Measurements from ENCODE around the gene EPO. TPM values are rescaled to one million over a fixed set of nuclear protein-coding genes. Genes with fewer than 3 reads are reported as not detected.
"Not testable (repeated sequence)": the region's sequence is repeated elsewhere in the genome, so short reads cannot be mapped to it uniquely, and the experiment has no call there.

EPO gene
- total RNA-seq, 1 experiment from 2014 or later: 0.44 TPM

DNA sequence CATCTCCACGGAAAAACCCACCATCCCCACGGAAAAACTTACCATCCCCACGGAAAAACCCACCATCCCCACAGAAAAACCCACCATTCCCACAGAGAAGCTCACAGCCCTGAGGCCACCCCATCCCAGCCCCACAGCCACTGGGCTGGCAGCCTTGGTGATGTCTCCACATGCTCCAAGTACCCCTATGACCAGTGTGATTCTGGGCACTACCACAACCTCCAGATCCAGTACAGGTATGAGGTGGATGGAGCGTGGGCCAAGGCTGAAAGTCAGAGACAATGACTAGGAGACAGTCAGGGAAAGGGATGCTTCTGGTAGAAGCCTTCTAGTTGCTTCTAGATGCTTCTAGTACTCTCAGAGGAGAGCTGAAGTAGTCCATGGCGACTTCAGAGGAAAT, 32.7 kb downstream of the EPO start:
- POLR2A ChIA-PET (ENCODE audit: unreplicated experiment): no interaction called here
- no peak overlapping the region for H3K27ac ChIP-seq
- H4K20me1 ChIP-seq (ENCODE audit: insufficient read depth): no peaks in the 10 kb centered on the region
- H3F3A ChIP-seq (ENCODE audit: insufficient read depth, low read depth): no peaks in the 10 kb centered on the region
- no peak overlapping the region for H3K4me3 ChIP-seq
- no peaks in the 10 kb centered on the region for H3K9me3 ChIP-seq (ENCODE audit: insufficient read depth, low read depth)
- no peaks in the 10 kb centered on the region for H3K4me1 ChIP-seq (replicated peaks; ENCODE audit: insufficient read depth)
- CTCF ChIA-PET: no interaction called here
- no peaks in the 10 kb centered on the region for H3K9me2 ChIP-seq (ENCODE audit: insufficient read depth)
- no peak overlapping the region for H2AFZ ChIP-seq
- BruUV-seq (replicated peaks): no TSS peak
- TF ChIP-seq EZH2 (IDR thresholded peaks at IDR 0.05; ENCODE audit: low read depth) (no peak), CTCF (conservative IDR thresholded peaks at IDR 0.05) (no peak)
- peaks cover 21% of the 10 kb centered on the region; the same call in 1 of the 2 replicates for H3K27me3 ChIP-seq (ENCODE audit: insufficient read depth, low read depth)
- no peak for DNase-seq
- no peaks in the 10 kb centered on the region for H3K36me3 ChIP-seq (ENCODE audit: low read depth)
- no peak overlapping the region for H3K4me2 ChIP-seq
- no peaks in the 10 kb centered on the region for H3K79me2 ChIP-seq (ENCODE audit: low read depth)
- intact Hi-C loops (cut with micrococcal nuclease; ENCODE audit: unreplicated experiment): no loop called here

- no peaks in the 10 kb centered on the region for H3K79me2 ChIP-seq (ENCODE audit: low read depth)
- H3K27me3 ChIP-seq (ENCODE audit: insufficient read depth, low read depth): peaks cover 21% of the 10 kb centered on the region; the same call in 1 of the 2 replicates
- no peaks in the 10 kb centered on the region for H3K4me1 ChIP-seq (replicated peaks; ENCODE audit: insufficient read depth)
- TF ChIP-seq CTCF (conservative IDR thresholded peaks at IDR 0.05): no peak
- TF ChIP-seq EZH2 (IDR thresholded peaks at IDR 0.05; ENCODE audit: low read depth): no peak
- no peak overlapping the region for H3K27ac ChIP-seq
- POLR2A ChIA-PET (ENCODE audit: unreplicated experiment): no interaction called here
- CTCF ChIA-PET: no interaction called here
- intact Hi-C loops (cut with micrococcal nuclease; ENCODE audit: unreplicated experiment): no loop called here
- H3K9me3 ChIP-seq (ENCODE audit: insufficient read depth, low read depth): no peaks in the 10 kb centered on the region
- H3K36me3 ChIP-seq (ENCODE audit: low read depth): no peaks in the 10 kb centered on the region
- BruUV-seq (replicated peaks): no TSS peak
- no peak overlapping the region for H2AFZ ChIP-seq
- H3K4me3 ChIP-seq: no peak overlapping the region
- H4K20me1 ChIP-seq (ENCODE audit: insufficient read depth): no peaks in the 10 kb centered on the region
- no peak for DNase-seq
- H3K4me2 ChIP-seq: no peak overlapping the region
- no peaks in the 10 kb centered on the region for H3K9me2 ChIP-seq (ENCODE audit: insufficient read depth)
- no peaks in the 10 kb centered on the region for H3F3A ChIP-seq (ENCODE audit: insufficient read depth, low read depth)
Measured at GRCh38 chr7:100753750-100754149, 33.5 kb downstream of the EPO start.

- CTCF ChIA-PET: no interaction called here
- Histone ChIP-seq H4K20me1 (ENCODE audit: insufficient read depth) (no peaks in the 10 kb centered on the region), H3K27ac (no peak overlapping the region), H3K27me3 (ENCODE audit: insufficient read depth, low read depth) (no peaks in the 10 kb centered on the region), H2AFZ (no peak overlapping the region), H3F3A (ENCODE audit: insufficient read depth, low read depth) (no peaks in the 10 kb centered on the region), H3K4me1 (replicated peaks; ENCODE audit: insufficient read depth) (no peaks in the 10 kb centered on the region), H3K9me3 (ENCODE audit: insufficient read depth, low read depth) (no peaks in the 10 kb centered on the region), H3K79me2 (ENCODE audit: low read depth) (no peaks in the 10 kb centered on the region), H3K4me2 (no peak overlapping the region), H3K4me3 (no peak overlapping the region), H3K9me2 (ENCODE audit: insufficient read depth) (no peaks in the 10 kb centered on the region), H3K36me3 (ENCODE audit: low read depth) (no peaks in the 10 kb centered on the region)
- POLR2A ChIA-PET (ENCODE audit: unreplicated experiment): no interaction called here
- BruUV-seq (replicated peaks): no TSS peak
- intact Hi-C loops (cut with micrococcal nuclease; ENCODE audit: unreplicated experiment): no loop called here
- TF ChIP-seq CTCF (conservative IDR thresholded peaks at IDR 0.05) (no peak), EZH2 (IDR thresholded peaks at IDR 0.05; ENCODE audit: low read depth) (no peak)
- DNase-seq: no peak
Measured at GRCh38 chr7:100759357-100760171, 39.3 kb downstream of the EPO start.

- intact Hi-C loops (cut with micrococcal nuclease; ENCODE audit: unreplicated experiment); H4K20me1 ChIP-seq (ENCODE audit: insufficient read depth); H3K9me3 ChIP-seq (ENCODE audit: insufficient read depth, low read depth); H3K4me1 ChIP-seq (replicated peaks; ENCODE audit: insufficient read depth); H3K36me3 ChIP-seq (ENCODE audit: low read depth); H3K9me2 ChIP-seq (ENCODE audit: insufficient read depth); H3K27me3 ChIP-seq (ENCODE audit: insufficient read depth, low read depth); H2AFZ ChIP-seq; BruUV-seq (replicated peaks); H3K27ac ChIP-seq; H3K4me3 ChIP-seq; H3K4me2 ChIP-seq; POLR2A ChIA-PET (ENCODE audit: unreplicated experiment); DNase-seq; H3K79me2 ChIP-seq (ENCODE audit: low read depth); H3F3A ChIP-seq (ENCODE audit: insufficient read depth, low read depth): not testable (repeated sequence)
- CTCF ChIA-PET: interaction anchor here (0.6 to 0.7 kb wide), 2 partner anchors 37 to 63 kb away, joined by 3 to 8 read pairs; no protein-coding TSS in a partner anchor
Measured at GRCh38 chr7:100762841-100763240, 42.6 kb downstream of the EPO start.
